K562 (cell line): ENCODE measurements around the gene CACNA1C. TPM values are rescaled to one million over a fixed set of nuclear protein-coding genes. Genes with fewer than 3 reads are reported as not detected.

Experiments used
- BHLHE40 ChIP-seq: IDR thresholded peaks from 2 replicates; pipeline ENCODE4 v1.6.1; 2011; ENCODE audit warnings: low read length, improper control_type of control experiment
- CBFA2T3 ChIP-seq: fragments of 450-650 bp; IDR thresholded peaks from 2 replicates; pipeline ENCODE4 v1.6.1; 2017
- EHMT2 ChIP-seq: fragments of 450-650 bp; IDR thresholded peaks from 2 replicates; pipeline ENCODE4 v1.6.1; 2018; ENCODE audit warnings: antibody characterized with exemption
- FOSL1 ChIP-seq: fragments of 200-800 bp; sonication (Bioruptor generic); conservative IDR thresholded peaks from 2 replicates; pipeline ENCODE4 v1.6.1; 2016; ENCODE audit warnings: missing genetic modification characterization, missing compliant biosample characterization
- MAFG ChIP-seq: fragments of 450-650 bp; conservative IDR thresholded peaks from 2 replicates; pipeline ENCODE4 v1.6.1; 2016; ENCODE audit warnings: missing genetic modification characterization, missing compliant biosample characterization
- MEF2D ChIP-seq: conservative IDR thresholded peaks from 2 replicates; pipeline ENCODE4 v1.6.1; 2016; ENCODE audit warnings: low read depth, missing genetic modification characterization, missing compliant biosample characterization
- RCOR1 ChIP-seq, 2 experiments: IDR thresholded peaks; 2 replicates each; pipeline ENCODE4 v1.6.1; 2012; ENCODE audit warnings: low read depth in 2 of 2, low read length in 2 of 2, borderline replicate concordance in 1 of 2, improper control_type of control experiment in 1 of 2
- SMAD4 ChIP-seq: fragments of 250-450 bp; sonication (Bioruptor Pico); conservative IDR thresholded peaks from 2 replicates; pipeline ENCODE4 v1.8.0; 2021; ENCODE audit warnings: inconsistent platforms, mild to moderate bottlenecking, moderate library complexity
- SMARCA4 ChIP-seq: fragments of 450-650 bp; IDR thresholded peaks from 2 replicates; pipeline ENCODE4 v1.6.1; 2016
- SMARCC2 ChIP-seq: fragments of 450-650 bp; IDR thresholded peaks from 2 replicates; pipeline ENCODE4 v1.6.1; 2017; ENCODE audit warnings: antibody characterized with exemption, moderate library complexity, mild to moderate bottlenecking, low read depth
- STAT5B ChIP-seq: fragments of 250-450 bp; sonication (Bioruptor Pico); IDR thresholded peaks from 2 replicates; pipeline ENCODE4 v1.8.0; 2021; ENCODE audit warnings: mild to moderate bottlenecking, inconsistent platforms
- TAL1 ChIP-seq: fragments of 450-650 bp; IDR thresholded peaks from 2 replicates; pipeline ENCODE4 v1.6.1; 2016; ENCODE audit warnings: mild to moderate bottlenecking
- TRIM24 ChIP-seq, 2 experiments: fragments of 450-650 bp; IDR thresholded peaks; 2 replicates each; pipeline ENCODE4 v1.6.1; 2016
- ZNF253 ChIP-seq: fragments of 250-450 bp; sonication (Bioruptor Pico); conservative IDR thresholded peaks from 2 replicates; pipeline ENCODE4 v1.6.1; 2021; ENCODE audit warnings: mild to moderate bottlenecking
- ZNF830 ChIP-seq: fragments of 250-450 bp; sonication (Bioruptor Pico); IDR thresholded peaks from 2 replicates; pipeline ENCODE4 v1.5.0; 2021; ENCODE audit warnings: mild to moderate bottlenecking
- polyA plus RNA-seq, 8 experiments: library from polyadenylated mRNA; depleted of rRNA in 4 of 8; stranded (reverse) in 5 of 8; unstranded in 3 of 8; fragments of >200 nt; fragmentation: Nextera tagmentation in 2 of 8; fragmentation: Illumina TruSeq in 1 of 8; extraction: Ambion mirVana in 2 of 8; extraction: Trizol in 1 of 8; gene quantifications; 2 replicates each; pipeline versions ENCODE4 v1.2.1 to v1.2.3, GENCODE V29; 2011 to 2014; ENCODE audit warnings: inconsistent platforms in 1 of 8, missing spikeins in 1 of 8
- total RNA-seq, 7 experiments: library from RNA; depleted of rRNA in 6 of 7; stranded (reverse); fragments of >200 nt in 6 of 7; fragmentation: Illumina TruSeq in 2 of 7; extraction: Trizol in 2 of 7; gene quantifications; 2 replicates each; pipeline versions ENCODE4 v1.2.1 to v1.2.3, GENCODE V29; 2011 to 2021; ENCODE audit warnings: low replicate concordance in 1 of 7
- TF ChIP-seq, protein P1 (sequence below), 2 experiments: IDR thresholded peaks in 1 of 2; conservative IDR thresholded peaks in 1 of 2; 2 replicates each; pipeline ENCODE4 v1.6.1; 2016; ENCODE audit warnings: low read depth in 2 of 2, mild to moderate bottlenecking in 1 of 2, missing compliant biosample characterization in 1 of 2, missing genetic modification characterization in 1 of 2, moderate library complexity in 1 of 2
- TF ChIP-seq, protein P2 (sequence below): fragments of 450-650 bp; IDR thresholded peaks from 2 replicates; pipeline ENCODE4 v1.6.1; 2014; ENCODE audit warnings: low read depth, mild to moderate bottlenecking, moderate library complexity, borderline replicate concordance
- TF ChIP-seq, protein P3 (sequence below): fragments of 450-650 bp; formaldehyde crosslinking; IDR thresholded peaks from 2 replicates; pipeline ENCODE4 v1.4.0; 2022; ENCODE audit warnings: mild to moderate bottlenecking, moderate library complexity

The CACNA1C gene
- total and polyA plus RNA-seq, 9 of the 15 experiments (the other 6 are each of a cell fraction or from before 2014, with no cell fraction given): not detected

DNA sequence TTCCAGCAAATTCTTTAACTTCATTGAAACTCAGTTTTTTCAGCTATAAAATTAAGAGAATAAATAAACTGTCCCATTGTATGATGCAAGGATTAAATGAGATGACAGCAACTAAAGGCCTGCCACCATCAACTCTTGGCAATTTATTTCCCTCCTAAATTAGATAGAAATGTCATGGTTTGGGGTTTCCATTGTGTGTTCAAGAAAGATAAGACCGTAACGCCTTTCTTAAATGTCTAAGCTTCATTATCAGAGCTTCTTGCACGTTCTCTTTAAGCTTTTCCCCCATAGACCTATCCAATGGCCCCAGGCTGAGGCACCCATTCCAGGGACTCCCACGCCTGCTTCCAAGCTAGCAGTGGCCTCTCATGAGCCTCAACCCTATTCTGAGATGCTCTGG lies 281.9 kb downstream of the CACNA1C start (continued):
- TF ChIP-seq SMARCC2 (no peak), EHMT2 (no peak), TAL1 (peak; percentile 70), BHLHE40 (peak; percentile 52; the same call in 1 of the 2 replicates), MAFG (no peak), SMAD4 (0 out of 2 replicates have a peak, but pooled peaks have one; percentile 19), TRIM24 (IDR thresholded peaks at IDR 0.05) (peak in 1 of 2 experiments; percentile 39; a peak in 1 of 4 replicates), CBFA2T3 (peak; percentile 49), MEF2D (tag) (peak; percentile 40; the same call in 1 of the 2 replicates), RCOR1 (IDR thresholded peaks at IDR 0.05; ENCODE audit: borderline replicate concordance in 1 of 2, low read depth in 2 of 2, low read length in 2 of 2) (0 out of 4 replicates have a peak, but pooled peaks of 1 of the 2 experiments have one; percentile 33), SMARCA4 (peak; percentile 33; the same call in 1 of the 2 replicates), FOSL1 (tag) (no peak), ZNF830 (CRISPR knock-in tag) (no peak), STAT5B (CRISPR knock-in tag) (no peak), ZNF253 (CRISPR knock-in tag) (no peak)
- TF ChIP-seq, protein P1, sequence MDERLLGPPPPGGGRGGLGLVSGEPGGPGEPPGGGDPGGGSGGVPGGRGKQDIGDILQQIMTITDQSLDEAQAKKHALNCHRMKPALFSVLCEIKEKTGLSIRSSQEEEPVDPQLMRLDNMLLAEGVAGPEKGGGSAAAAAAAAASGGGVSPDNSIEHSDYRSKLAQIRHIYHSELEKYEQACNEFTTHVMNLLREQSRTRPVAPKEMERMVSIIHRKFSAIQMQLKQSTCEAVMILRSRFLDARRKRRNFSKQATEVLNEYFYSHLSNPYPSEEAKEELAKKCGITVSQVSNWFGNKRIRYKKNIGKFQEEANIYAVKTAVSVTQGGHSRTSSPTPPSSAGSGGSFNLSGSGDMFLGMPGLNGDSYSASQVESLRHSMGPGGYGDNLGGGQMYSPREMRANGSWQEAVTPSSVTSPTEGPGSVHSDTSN (CRISPR knock-in tag; IDR thresholded peaks at IDR 0.05; ENCODE audit: low read depth): no peak
- TF ChIP-seq, protein P1 (tag; conservative IDR thresholded peaks at IDR 0.05; ENCODE audit: low read depth): 0 out of 2 replicates have a peak, but pooled peaks have one; percentile 5
- TF ChIP-seq, protein P2, sequence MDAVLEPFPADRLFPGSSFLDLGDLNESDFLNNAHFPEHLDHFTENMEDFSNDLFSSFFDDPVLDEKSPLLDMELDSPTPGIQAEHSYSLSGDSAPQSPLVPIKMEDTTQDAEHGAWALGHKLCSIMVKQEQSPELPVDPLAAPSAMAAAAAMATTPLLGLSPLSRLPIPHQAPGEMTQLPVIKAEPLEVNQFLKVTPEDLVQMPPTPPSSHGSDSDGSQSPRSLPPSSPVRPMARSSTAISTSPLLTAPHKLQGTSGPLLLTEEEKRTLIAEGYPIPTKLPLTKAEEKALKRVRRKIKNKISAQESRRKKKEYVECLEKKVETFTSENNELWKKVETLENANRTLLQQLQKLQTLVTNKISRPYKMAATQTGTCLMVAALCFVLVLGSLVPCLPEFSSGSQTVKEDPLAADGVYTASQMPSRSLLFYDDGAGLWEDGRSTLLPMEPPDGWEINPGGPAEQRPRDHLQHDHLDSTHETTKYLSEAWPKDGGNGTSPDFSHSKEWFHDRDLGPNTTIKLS: no peak
- TF ChIP-seq, protein P3, sequence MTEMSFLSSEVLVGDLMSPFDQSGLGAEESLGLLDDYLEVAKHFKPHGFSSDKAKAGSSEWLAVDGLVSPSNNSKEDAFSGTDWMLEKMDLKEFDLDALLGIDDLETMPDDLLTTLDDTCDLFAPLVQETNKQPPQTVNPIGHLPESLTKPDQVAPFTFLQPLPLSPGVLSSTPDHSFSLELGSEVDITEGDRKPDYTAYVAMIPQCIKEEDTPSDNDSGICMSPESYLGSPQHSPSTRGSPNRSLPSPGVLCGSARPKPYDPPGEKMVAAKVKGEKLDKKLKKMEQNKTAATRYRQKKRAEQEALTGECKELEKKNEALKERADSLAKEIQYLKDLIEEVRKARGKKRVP (CRISPR knock-in tag): 0 out of 2 replicates have a peak, but pooled peaks have one; percentile 43
